ENCODE data around the gene LTB4R2.

GRCh38 chr14:24271834-24272263 is 38.1 kb upstream of the LTB4R2 start:
- TF ChIP-seq, protein P1, sequence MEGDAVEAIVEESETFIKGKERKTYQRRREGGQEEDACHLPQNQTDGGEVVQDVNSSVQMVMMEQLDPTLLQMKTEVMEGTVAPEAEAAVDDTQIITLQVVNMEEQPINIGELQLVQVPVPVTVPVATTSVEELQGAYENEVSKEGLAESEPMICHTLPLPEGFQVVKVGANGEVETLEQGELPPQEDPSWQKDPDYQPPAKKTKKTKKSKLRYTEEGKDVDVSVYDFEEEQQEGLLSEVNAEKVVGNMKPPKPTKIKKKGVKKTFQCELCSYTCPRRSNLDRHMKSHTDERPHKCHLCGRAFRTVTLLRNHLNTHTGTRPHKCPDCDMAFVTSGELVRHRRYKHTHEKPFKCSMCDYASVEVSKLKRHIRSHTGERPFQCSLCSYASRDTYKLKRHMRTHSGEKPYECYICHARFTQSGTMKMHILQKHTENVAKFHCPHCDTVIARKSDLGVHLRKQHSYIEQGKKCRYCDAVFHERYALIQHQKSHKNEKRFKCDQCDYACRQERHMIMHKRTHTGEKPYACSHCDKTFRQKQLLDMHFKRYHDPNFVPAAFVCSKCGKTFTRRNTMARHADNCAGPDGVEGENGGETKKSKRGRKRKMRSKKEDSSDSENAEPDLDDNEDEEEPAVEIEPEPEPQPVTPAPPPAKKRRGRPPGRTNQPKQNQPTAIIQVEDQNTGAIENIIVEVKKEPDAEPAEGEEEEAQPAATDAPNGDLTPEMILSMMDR (IDR thresholded peaks at IDR 0.05), result no peak
- TF ChIP-seq ZNF232 (CRISPR knock-in tag; IDR thresholded peaks at IDR 0.05) (no peak), GABPB1 (CRISPR knock-in tag; IDR thresholded peaks at IDR 0.05) (no peak), GTF2I (CRISPR knock-in tag; conservative IDR thresholded peaks at IDR 0.05) (no peak), ZSCAN18 (CRISPR knock-in tag; IDR thresholded peaks at IDR 0.05) (no peak), STAT6 (CRISPR knock-in tag; conservative IDR thresholded peaks at IDR 0.05; ENCODE audit: low read depth) (no peak), TCF7 (CRISPR knock-in tag; IDR thresholded peaks at IDR 0.05; ENCODE audit: low read depth) (no peak), USF2 (CRISPR knock-in tag; IDR thresholded peaks at IDR 0.05) (no peak), JAZF1 (CRISPR knock-in tag; IDR thresholded peaks at IDR 0.05) (no peak), ELF4 (CRISPR knock-in tag; IDR thresholded peaks at IDR 0.05; ENCODE audit: low read depth) (no peak), MAX (CRISPR knock-in tag; IDR thresholded peaks at IDR 0.05) (no peak), ZNF396 (CRISPR knock-in tag; IDR thresholded peaks at IDR 0.05; ENCODE audit: borderline replicate concordance) (no peak), SOX15 (CRISPR knock-in tag; IDR thresholded peaks at IDR 0.05) (no peak)

All from WTC11 (cell line).